Sigmoid colon (tissue), 7 donors: ENCODE results near the gene IFT80. TPM values are rescaled to one million over a fixed set of nuclear protein-coding genes. Genes with fewer than 3 reads are reported as not detected.

ENCODE experiments used
- DNase-seq: peaks from one replicate; pipeline ENCODE4 v3.0.0-alpha.2; 2019
- H3K27ac ChIP-seq, 4 donors: fragments of 200-600 bp; sonication (generic); one replicate each; pipeline ENCODE4 v1.5.1; 2016 to 2019; ENCODE audit warnings: mild to moderate bottlenecking in 1 of 4
- H3K27me3 ChIP-seq, 3 donors: fragments of 200-600 bp; sonication (generic); one replicate each; pipeline ENCODE4 v1.5.1; 2019; ENCODE audit warnings: mild to moderate bottlenecking in 1 of 3
- H3K36me3 ChIP-seq, 4 donors: fragments of 200-600 bp; sonication (generic); one replicate each; pipeline ENCODE4 v1.5.1; 2016 to 2019
- H3K4me1 ChIP-seq, 4 donors: fragments of 200-600 bp; sonication (generic); one replicate each; pipeline ENCODE4 v1.5.1; 2017 to 2019
- H3K4me3 ChIP-seq, 4 donors: fragments of 200-600 bp; sonication (generic); one replicate each; pipeline ENCODE4 v1.5.1; 2017 to 2019; ENCODE audit warnings: mild to moderate bottlenecking in 2 of 4, moderate library complexity in 1 of 4
- H3K9me3 ChIP-seq, 4 donors: fragments of 200-600 bp in 3 of 4; sonication (generic) in 3 of 4; one replicate each; pipeline versions ENCODE4 v1.5.1 to v1.6.1; 2013 to 2019
- CTCF ChIP-seq, 4 experiments: fragments of 450-650 bp in 3 of 4; fragments of 200-600 bp in 1 of 4; IDR thresholded peaks; one replicate each; pipeline ENCODE4 v1.5.1; 2016 to 2019; ENCODE audit warnings: antibody characterized with exemption in 4 of 4, mild to moderate bottlenecking in 3 of 4, moderate library complexity in 2 of 4
- EP300 ChIP-seq, 4 donors: sonication (generic); formaldehyde crosslinking; IDR thresholded peaks; one replicate each; pipeline ENCODE4 v1.6.1; 2017; ENCODE audit warnings: antibody characterized with exemption in 4 of 4
- POLR2A ChIP-seq, 2 donors: fragments of 450-650 bp; IDR thresholded peaks; one replicate each; pipeline ENCODE4 v1.6.1; 2016; ENCODE audit warnings: antibody characterized with exemption in 2 of 2, mild to moderate bottlenecking in 2 of 2, moderate library complexity in 2 of 2
- POLR2AphosphoS5 ChIP-seq, 4 donors: sonication (generic); formaldehyde crosslinking; IDR thresholded peaks; one replicate each; pipeline ENCODE4 v1.6.1; 2017; ENCODE audit warnings: antibody characterized with exemption in 4 of 4
- WGBS, 2 donors: extraction: QIAGEN DNeasy Blood & Tissue Kit; methylation state at CpG; one replicate each; pipeline ENCODE4 v1.1.7; 2013; 5-methylcytosine and 5-hydroxymethylcytosine counted together
- intact Hi-C: fragments of 100-400 bp; cut with DNase I; formaldehyde crosslinking; loops from one replicate; pipeline ENCODE4 v1.15.1; 2023
- polyA plus RNA-seq, 3 donors: library from polyadenylated mRNA; stranded (reverse); fragments of 200-250 nt; gene quantifications; one replicate each; pipeline ENCODE4 v1.2.3, GENCODE V29; 2013
- total RNA-seq, 4 donors: library from RNA; depleted of rRNA; stranded (reverse); fragments of >200 nt; gene quantifications; one replicate each; pipeline ENCODE4 v1.1.0, GENCODE V29; 2016
- donor health status: healthy with polysubstance abuse.
- donor health status: Bipolar disorder and iron deficiency.
- donor health status: healthy.

Gene IFT80
- total and polyA plus RNA-seq, 7 donors = 5.8 to 22.8 (median 15.0) TPM

- no peak for TF ChIP-seq EP300 (IDR thresholded peaks at IDR 0.05)
- no peak for TF ChIP-seq POLR2AphosphoS5 (IDR thresholded peaks at IDR 0.05)
- no peak for TF ChIP-seq POLR2A (IDR thresholded peaks at IDR 0.05)
- no peak for TF ChIP-seq CTCF (IDR thresholded peaks at IDR 0.05)
- H3K4me1 ChIP-seq = no peaks in the 10 kb centered on the region
Measured at GRCh38 chr3:160302806-160303205, 96.2 kb downstream of the IFT80 start.

GRCh38 chr3:160296591-160296990 is 102.4 kb downstream of the IFT80 start:
- H3K27ac ChIP-seq = no peak overlapping the region

More at GRCh38 chr3:160302806-160303205, 96.2 kb downstream of the IFT80 start:
- Histone ChIP-seq H3K36me3 (peaks cover 0 to 9% (median 0%) of the 10 kb centered on the region in 4 donors), H3K9me3 (no peaks in the 10 kb centered on the region), H3K27me3 (no peaks in the 10 kb centered on the region), H3K4me3 (no peak overlapping the region), H3K27ac (no peak overlapping the region)
- no peak for DNase-seq
- intact Hi-C loops = no loop called here

GRCh38 chr3:160291909-160292299 is 107.1 kb downstream of the IFT80 start:
- H3K36me3 ChIP-seq = no peaks in the 10 kb centered on the region
- peaks cover 0 to 6% (median 5%) of the 10 kb centered on the region in 4 donors for H3K4me1 ChIP-seq
- TF ChIP-seq POLR2AphosphoS5 (IDR thresholded peaks at IDR 0.05) = no peak
- no peak for TF ChIP-seq CTCF (IDR thresholded peaks at IDR 0.05)
- no peak for TF ChIP-seq POLR2A (IDR thresholded peaks at IDR 0.05)
- TF ChIP-seq EP300 (IDR thresholded peaks at IDR 0.05) = no peak
- no peak for DNase-seq
- no peak overlapping the region for H3K4me3 ChIP-seq
- no peak overlapping the region for H3K27ac ChIP-seq
- H3K27me3 ChIP-seq = no peaks in the 10 kb centered on the region
- 92 to 96% methylated on average over 3 of the region's 3 CpGs for WGBS, 2 donors
- no peaks in the 10 kb centered on the region for H3K9me3 ChIP-seq
- intact Hi-C loops = no loop called here

More at GRCh38 chr3:160296591-160296990, 102.4 kb downstream of the IFT80 start:
- Histone ChIP-seq H3K9me3 (no peaks in the 10 kb centered on the region), H3K4me1 (peaks cover 0 to 6% (median 5%) of the 10 kb centered on the region in 4 donors), H3K27me3 (no peaks in the 10 kb centered on the region), H3K4me3 (no peak overlapping the region), H3K36me3 (no peaks in the 10 kb centered on the region)
- intact Hi-C loops = no loop called here
- TF ChIP-seq CTCF (IDR thresholded peaks at IDR 0.05) (no peak), EP300 (IDR thresholded peaks at IDR 0.05) (no peak), POLR2AphosphoS5 (IDR thresholded peaks at IDR 0.05) (no peak), POLR2A (IDR thresholded peaks at IDR 0.05) (no peak)
- no peak for DNase-seq

- TF ChIP-seq POLR2AphosphoS5 (IDR thresholded peaks at IDR 0.05) = no peak
- no peak for TF ChIP-seq POLR2A (IDR thresholded peaks at IDR 0.05)
- TF ChIP-seq CTCF (IDR thresholded peaks at IDR 0.05) = no peak
- TF ChIP-seq EP300 (IDR thresholded peaks at IDR 0.05) = no peak
- H3K27me3 ChIP-seq = no peaks in the 10 kb centered on the region
- H3K9me3 ChIP-seq = no peaks in the 10 kb centered on the region
- intact Hi-C loops = no loop called here
- H3K4me3 ChIP-seq = no peak overlapping the region
- H3K36me3 ChIP-seq = no peaks in the 10 kb centered on the region
- WGBS, 2 donors = 67 to 90% methylated on average over 5 of the region's 5 CpGs
- no peak for DNase-seq
- H3K4me1 ChIP-seq = peaks cover 0 to 6% (median under 1%) of the 10 kb centered on the region in 4 donors
- no peak overlapping the region for H3K27ac ChIP-seq
Measured at GRCh38 chr3:160291290-160291908, 107.6 kb downstream of the IFT80 start.

GRCh38 chr3:160287666-160288065 is 111.4 kb downstream of the IFT80 start:
- 94 to 98% methylated on average over 1 of the region's 1 CpG for whole genome bisulfite sequencing, 2 donors
- Histone ChIP-seq H3K9me3 (no peaks in the 10 kb centered on the region), H3K27me3 (no peaks in the 10 kb centered on the region), H3K4me3 (no peak overlapping the region), H3K4me1 (peaks cover 0 to 6% (median 0%) of the 10 kb centered on the region in 4 donors), H3K36me3 (no peaks in the 10 kb centered on the region), H3K27ac (no peak overlapping the region)
- intact Hi-C loops = loop anchor here (5.0 kb wide), 1 partner anchor 55 kb away; no protein-coding TSS in a partner anchor
- no peak for DNase-seq
- no peak for TF ChIP-seq POLR2AphosphoS5 (IDR thresholded peaks at IDR 0.05)
- no peak for TF ChIP-seq EP300 (IDR thresholded peaks at IDR 0.05)
- TF ChIP-seq POLR2A (IDR thresholded peaks at IDR 0.05) = no peak
- no peak for TF ChIP-seq CTCF (IDR thresholded peaks at IDR 0.05)
